Adipocyte (in vitro differentiated cells): ENCODE results near the gene NME3.

ENCODE experiments used
- DNase-seq: peaks from one replicate; pipeline ENCODE4 v3.0.0-alpha.2; 2015; ENCODE audit warnings: low read depth
- H3K27me3 ChIP-seq: replicated peaks from 2 replicates; pipeline ENCODE4 v1.7.0; 2013; ENCODE audit warnings: mild to moderate bottlenecking, low read length, moderate library complexity; ENCODE audit not compliant: control insufficient read depth, insufficient read depth
- H3K36me3 ChIP-seq: 2 replicates; pipeline ENCODE4 v1.7.0; 2013; ENCODE audit warnings: low read length, mild to moderate bottlenecking, moderate library complexity; ENCODE audit not compliant: control insufficient read depth, insufficient read depth, severe bottlenecking
- H3K4me1 ChIP-seq: 2 replicates; pipeline ENCODE4 v1.7.0; 2013; ENCODE audit warnings: mild to moderate bottlenecking, low read length, moderate library complexity; ENCODE audit not compliant: control insufficient read depth, insufficient read depth
- H3K4me3 ChIP-seq: 2 replicates; pipeline ENCODE4 v1.7.0; 2013; ENCODE audit warnings: mild to moderate bottlenecking, low read length, moderate library complexity
- H3K9ac ChIP-seq: 2 replicates; pipeline ENCODE4 v1.7.0; 2013; ENCODE audit warnings: mild to moderate bottlenecking, low read length, moderate library complexity
- H3K9me3 ChIP-seq: 2 replicates; pipeline ENCODE4 v1.7.0; 2013; ENCODE audit warnings: mild to moderate bottlenecking, low read length, moderate library complexity; ENCODE audit not compliant: control insufficient read depth

NME3 gene

GRCh38 chr16:1754204-1754603 lies 17.1 kb downstream of the NME3 start:
- no peak overlapping the region for H3K4me3 ChIP-seq
- DNase-seq: no peak
- H3K36me3 ChIP-seq: peaks cover 55% of the 10 kb centered on the region
- H3K9ac ChIP-seq: no peak overlapping the region
- H3K27me3 ChIP-seq: no peaks in the 10 kb centered on the region
- H3K4me1 ChIP-seq: peaks cover 4% of the 10 kb centered on the region
- H3K9me3 ChIP-seq: no peaks in the 10 kb centered on the region

- Histone ChIP-seq H3K4me3 (no peak overlapping the region), H3K36me3 (peaks cover 60% of the 10 kb centered on the region), H3K27me3 (no peaks in the 10 kb centered on the region), H3K9me3 (no peaks in the 10 kb centered on the region), H3K9ac (no peak overlapping the region), H3K4me1 (peaks cover 4% of the 10 kb centered on the region)
- DNase-seq: no peak
Measured at GRCh38 chr16:1752853-1753252, 18.5 kb downstream of the NME3 start.

- no peak for DNase-seq
- no peaks in the 10 kb centered on the region for H3K27me3 ChIP-seq
- H3K9me3 ChIP-seq: no peaks in the 10 kb centered on the region
- peaks cover 4% of the 10 kb centered on the region for H3K4me1 ChIP-seq
- no peak overlapping the region for H3K9ac ChIP-seq
- H3K36me3 ChIP-seq: peaks cover 66% of the 10 kb centered on the region
- H3K4me3 ChIP-seq: no peak overlapping the region
Measured at GRCh38 chr16:1751946-1752345, 19.4 kb downstream of the NME3 start.

GRCh38 chr16:1749152-1750117 lies 21.9 kb downstream of the NME3 start:
- peaks cover 68% of the 10 kb centered on the region for H3K36me3 ChIP-seq
- H3K9me3 ChIP-seq: no peaks in the 10 kb centered on the region
- DNase-seq: peak; percentile 3
- peaks cover 4% of the 10 kb centered on the region for H3K4me1 ChIP-seq
- no peak overlapping the region for H3K4me3 ChIP-seq
- no peak overlapping the region for H3K9ac ChIP-seq
- H3K27me3 ChIP-seq: no peaks in the 10 kb centered on the region

DNA sequence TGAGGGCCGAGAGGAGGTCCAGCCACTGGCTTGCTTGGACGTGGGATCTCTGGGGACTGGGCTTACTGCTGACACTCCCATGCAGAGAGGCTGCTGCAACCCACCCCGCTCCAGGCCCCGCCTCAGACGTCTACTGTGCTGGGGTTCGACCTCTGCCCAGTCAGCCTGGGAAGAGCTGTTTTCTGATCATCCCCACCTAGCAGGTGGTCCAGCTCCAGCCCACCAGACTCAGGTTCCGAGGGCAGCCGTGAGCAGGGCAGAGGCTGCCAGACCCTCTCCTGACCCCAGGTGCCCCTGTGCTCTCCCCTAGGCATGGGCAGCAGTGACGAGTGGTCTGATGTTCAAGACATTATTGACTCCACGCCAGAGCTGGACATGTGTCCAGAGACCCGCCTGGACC lies 23.4 kb downstream of the NME3 start:
- peaks cover 71% of the 10 kb centered on the region for H3K36me3 ChIP-seq
- no peak overlapping the region for H3K4me3 ChIP-seq
- no peaks in the 10 kb centered on the region for H3K9me3 ChIP-seq
- H3K9ac ChIP-seq: no peak overlapping the region
- H3K27me3 ChIP-seq: no peaks in the 10 kb centered on the region
- DNase-seq: no peak
- peaks cover 4% of the 10 kb centered on the region for H3K4me1 ChIP-seq

GRCh38 chr16:1746693-1747195 lies 24.6 kb downstream of the NME3 start:
- no peak overlapping the region for H3K4me3 ChIP-seq
- no peaks in the 10 kb centered on the region for H3K27me3 ChIP-seq
- no peak overlapping the region for H3K9ac ChIP-seq
- peaks cover 4% of the 10 kb centered on the region for H3K4me1 ChIP-seq
- H3K36me3 ChIP-seq: peaks cover 65% of the 10 kb centered on the region
- H3K9me3 ChIP-seq: no peaks in the 10 kb centered on the region
- no peak for DNase-seq

DNA sequence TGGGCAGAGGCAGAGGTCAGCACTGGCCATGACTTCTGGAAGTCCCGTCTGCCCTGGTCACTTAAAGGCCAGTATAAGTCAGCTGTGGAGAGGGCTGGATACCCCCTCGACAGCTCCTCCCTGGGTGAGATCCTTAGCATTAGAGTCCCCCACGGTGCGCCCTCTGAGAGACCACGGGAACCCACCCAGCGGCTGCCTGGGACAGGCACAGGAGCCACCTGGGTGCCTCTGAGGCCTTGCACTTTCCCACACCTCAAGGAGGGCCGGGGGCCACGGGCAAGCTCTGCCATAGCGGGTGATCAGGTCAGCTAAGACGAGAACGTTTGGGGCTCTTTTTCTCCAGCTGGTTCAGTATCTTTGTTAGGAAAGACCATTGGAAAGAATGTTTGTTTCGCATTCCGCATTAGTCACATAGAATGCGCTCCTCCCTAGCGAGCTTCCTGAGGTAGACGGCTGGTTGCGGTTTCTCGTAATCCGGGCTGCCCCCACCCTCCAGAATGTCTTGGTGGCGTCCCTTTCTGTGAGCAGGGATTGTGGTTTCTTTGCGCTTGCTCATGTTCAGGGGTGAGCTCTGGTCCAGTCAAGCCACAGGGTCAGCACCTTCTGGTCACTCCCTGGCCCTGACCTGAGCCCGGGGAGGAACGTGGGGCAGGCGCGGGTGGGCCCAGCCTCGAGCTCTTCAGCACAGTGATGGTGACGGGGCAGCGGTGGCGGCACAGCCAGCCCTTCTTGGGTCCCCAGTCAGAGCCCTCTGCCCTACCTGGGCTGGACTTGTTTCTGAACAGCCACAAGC lies 25.2 kb downstream of the NME3 start:
- Histone ChIP-seq H3K4me1 (peaks cover 4% of the 10 kb centered on the region), H3K9ac (no peak overlapping the region), H3K4me3 (no peak overlapping the region), H3K27me3 (no peaks in the 10 kb centered on the region), H3K9me3 (no peaks in the 10 kb centered on the region), H3K36me3 (peaks cover 58% of the 10 kb centered on the region)
- DNase-seq: peak; percentile 90

DNA sequence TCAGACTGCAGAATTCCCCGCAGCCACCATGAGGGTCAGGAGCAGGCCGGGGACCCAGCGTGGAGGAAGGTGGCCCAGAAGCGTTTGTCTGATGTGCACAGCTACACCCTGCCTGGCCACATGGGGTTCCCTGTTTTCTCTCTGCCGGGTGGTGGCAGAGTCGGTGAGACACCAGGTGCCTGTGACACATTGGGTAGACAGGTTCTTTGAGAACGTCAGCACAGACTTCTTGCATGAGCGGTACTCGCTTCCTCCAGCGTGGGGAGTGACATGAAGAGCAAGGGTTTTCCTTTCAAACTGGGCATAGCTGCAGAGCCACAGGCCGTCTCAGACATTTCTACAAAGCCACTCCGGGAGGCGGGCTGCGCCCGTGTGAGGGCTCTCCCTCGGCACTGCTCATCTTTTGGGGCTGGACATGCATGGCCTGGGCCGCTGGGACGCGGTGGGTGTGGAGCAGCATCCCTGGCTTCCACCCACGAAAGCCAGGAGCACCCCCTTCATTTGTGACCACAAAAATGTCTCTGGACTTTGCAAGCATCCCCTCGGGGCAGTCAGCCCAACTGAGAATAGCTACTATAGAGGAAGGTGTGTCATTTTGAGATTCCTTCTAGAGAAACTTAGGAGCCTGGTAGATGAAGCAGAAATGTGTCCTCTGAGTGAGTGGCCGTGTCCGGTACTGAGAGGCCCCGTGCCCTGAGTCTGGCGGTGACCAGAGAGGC lies 26.0 kb downstream of the NME3 start:
- Histone ChIP-seq H3K36me3 (peaks cover 61% of the 10 kb centered on the region), H3K27me3 (no peaks in the 10 kb centered on the region), H3K9ac (no peak overlapping the region), H3K4me3 (no peak overlapping the region), H3K4me1 (peaks cover 4% of the 10 kb centered on the region), H3K9me3 (no peaks in the 10 kb centered on the region)
- peak; percentile 92 for DNase-seq

DNA sequence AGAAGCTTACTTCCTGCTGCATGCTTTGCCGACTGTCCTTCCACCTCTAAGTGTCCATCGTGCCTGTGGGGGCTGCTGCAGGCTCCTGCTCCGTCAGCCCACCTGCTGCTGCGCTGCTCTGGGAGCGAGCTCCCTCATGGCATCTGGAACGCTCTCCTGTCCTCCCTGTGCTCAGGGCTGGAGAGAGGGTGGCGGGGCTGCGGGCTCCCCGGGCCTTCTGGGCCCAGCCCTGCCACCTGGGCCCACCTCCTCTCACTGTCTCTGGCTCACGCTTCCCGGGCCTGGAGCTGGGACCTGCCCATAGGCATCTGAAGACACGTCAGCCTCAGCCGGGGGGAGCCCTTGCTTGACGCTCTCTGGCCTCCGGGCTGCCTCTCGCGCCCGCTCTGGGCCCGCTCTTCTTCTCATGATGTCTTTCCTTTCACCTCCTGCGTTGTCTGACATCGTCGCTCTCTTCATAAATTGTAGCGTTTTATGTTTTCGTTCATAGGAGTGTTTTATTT lies 27.0 kb downstream of the NME3 start:
- H3K36me3 ChIP-seq: peaks cover 60% of the 10 kb centered on the region
- no peaks in the 10 kb centered on the region for H3K4me1 ChIP-seq
- H3K4me3 ChIP-seq: no peak overlapping the region
- no peaks in the 10 kb centered on the region for H3K9me3 ChIP-seq
- DNase-seq: no peak
- H3K9ac ChIP-seq: no peak overlapping the region
- H3K27me3 ChIP-seq: no peaks in the 10 kb centered on the region

GRCh38 chr16:1743376-1744337 lies 27.7 kb downstream of the NME3 start:
- H3K9ac ChIP-seq: no peak overlapping the region
- H3K9me3 ChIP-seq: no peaks in the 10 kb centered on the region
- no peaks in the 10 kb centered on the region for H3K27me3 ChIP-seq
- H3K4me3 ChIP-seq: no peak overlapping the region
- H3K36me3 ChIP-seq: peaks cover 53% of the 10 kb centered on the region
- no peaks in the 10 kb centered on the region for H3K4me1 ChIP-seq
- DNase-seq: no peak
